Loucy (cell line): Measurements from ENCODE around the gene NDST1.

Source experiments
- EZH2phosphoT487 ChIP-seq: fragments of 200-600 bp; IDR thresholded peaks from 2 replicates; pipeline ENCODE4 v1.6.1; 2018; ENCODE audit warnings: antibody characterized with exemption, mild to moderate bottlenecking, moderate library complexity, borderline replicate concordance
- TF ChIP-seq, protein P1 (sequence below): fragments of 200-600 bp; sonication (generic); conservative IDR thresholded peaks from 2 replicates; pipeline ENCODE4 v1.5.1; 2014; ENCODE audit warnings: mild to moderate bottlenecking, antibody characterized with exemption, low read length

DNA sequence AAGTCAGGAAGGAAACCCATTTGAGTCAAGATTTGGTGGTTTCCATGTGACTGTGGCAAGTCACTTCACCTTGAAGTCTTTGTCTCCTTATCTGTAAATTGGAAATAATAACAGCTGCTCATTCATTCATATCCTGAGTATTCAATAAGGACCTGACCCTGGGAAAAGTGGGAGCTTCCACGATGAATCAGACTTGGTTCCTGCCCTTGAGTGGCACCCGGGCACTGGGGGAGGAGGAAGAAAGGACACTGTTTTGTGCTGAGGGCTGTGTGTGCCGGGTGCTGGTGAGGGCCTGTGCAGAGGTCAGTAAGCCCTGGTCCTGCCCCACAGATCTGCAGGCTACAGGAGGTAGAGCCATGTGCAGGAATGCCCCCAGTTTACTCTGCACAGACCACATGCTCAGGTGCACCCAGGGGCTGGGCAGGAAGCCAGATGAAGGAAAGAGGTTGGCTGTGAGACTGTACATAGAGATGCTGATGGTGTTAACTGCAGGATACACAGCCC is 6.8 kb downstream of the NDST1 start:
- TF ChIP-seq, protein P1, sequence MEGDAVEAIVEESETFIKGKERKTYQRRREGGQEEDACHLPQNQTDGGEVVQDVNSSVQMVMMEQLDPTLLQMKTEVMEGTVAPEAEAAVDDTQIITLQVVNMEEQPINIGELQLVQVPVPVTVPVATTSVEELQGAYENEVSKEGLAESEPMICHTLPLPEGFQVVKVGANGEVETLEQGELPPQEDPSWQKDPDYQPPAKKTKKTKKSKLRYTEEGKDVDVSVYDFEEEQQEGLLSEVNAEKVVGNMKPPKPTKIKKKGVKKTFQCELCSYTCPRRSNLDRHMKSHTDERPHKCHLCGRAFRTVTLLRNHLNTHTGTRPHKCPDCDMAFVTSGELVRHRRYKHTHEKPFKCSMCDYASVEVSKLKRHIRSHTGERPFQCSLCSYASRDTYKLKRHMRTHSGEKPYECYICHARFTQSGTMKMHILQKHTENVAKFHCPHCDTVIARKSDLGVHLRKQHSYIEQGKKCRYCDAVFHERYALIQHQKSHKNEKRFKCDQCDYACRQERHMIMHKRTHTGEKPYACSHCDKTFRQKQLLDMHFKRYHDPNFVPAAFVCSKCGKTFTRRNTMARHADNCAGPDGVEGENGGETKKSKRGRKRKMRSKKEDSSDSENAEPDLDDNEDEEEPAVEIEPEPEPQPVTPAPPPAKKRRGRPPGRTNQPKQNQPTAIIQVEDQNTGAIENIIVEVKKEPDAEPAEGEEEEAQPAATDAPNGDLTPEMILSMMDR: no peak
- no peak for TF ChIP-seq EZH2phosphoT487
